ENCODE measurements around the gene S100Z.

- TF ChIP-seq, protein P1, sequence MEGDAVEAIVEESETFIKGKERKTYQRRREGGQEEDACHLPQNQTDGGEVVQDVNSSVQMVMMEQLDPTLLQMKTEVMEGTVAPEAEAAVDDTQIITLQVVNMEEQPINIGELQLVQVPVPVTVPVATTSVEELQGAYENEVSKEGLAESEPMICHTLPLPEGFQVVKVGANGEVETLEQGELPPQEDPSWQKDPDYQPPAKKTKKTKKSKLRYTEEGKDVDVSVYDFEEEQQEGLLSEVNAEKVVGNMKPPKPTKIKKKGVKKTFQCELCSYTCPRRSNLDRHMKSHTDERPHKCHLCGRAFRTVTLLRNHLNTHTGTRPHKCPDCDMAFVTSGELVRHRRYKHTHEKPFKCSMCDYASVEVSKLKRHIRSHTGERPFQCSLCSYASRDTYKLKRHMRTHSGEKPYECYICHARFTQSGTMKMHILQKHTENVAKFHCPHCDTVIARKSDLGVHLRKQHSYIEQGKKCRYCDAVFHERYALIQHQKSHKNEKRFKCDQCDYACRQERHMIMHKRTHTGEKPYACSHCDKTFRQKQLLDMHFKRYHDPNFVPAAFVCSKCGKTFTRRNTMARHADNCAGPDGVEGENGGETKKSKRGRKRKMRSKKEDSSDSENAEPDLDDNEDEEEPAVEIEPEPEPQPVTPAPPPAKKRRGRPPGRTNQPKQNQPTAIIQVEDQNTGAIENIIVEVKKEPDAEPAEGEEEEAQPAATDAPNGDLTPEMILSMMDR (IDR thresholded peaks at IDR 0.05) = no peak
- TF ChIP-seq EP300 (IDR thresholded peaks at IDR 0.05) (no peak), POLR2A (IDR thresholded peaks at IDR 0.05) (no peak)
These were observed 33.5 kb upstream of the S100Z start for GRCh38 chr5:76816110-76816831.

All from stomach (tissue), 4 donors.